Measurements from ENCODE around the gene NOP58. TPM values are rescaled to one million over a fixed set of nuclear protein-coding genes. Genes with fewer than 3 reads are reported as not detected.

Gene NOP58
- total RNA-seq, 2 experiments from 2014 or later = 124 to 174 TPM

DNA sequence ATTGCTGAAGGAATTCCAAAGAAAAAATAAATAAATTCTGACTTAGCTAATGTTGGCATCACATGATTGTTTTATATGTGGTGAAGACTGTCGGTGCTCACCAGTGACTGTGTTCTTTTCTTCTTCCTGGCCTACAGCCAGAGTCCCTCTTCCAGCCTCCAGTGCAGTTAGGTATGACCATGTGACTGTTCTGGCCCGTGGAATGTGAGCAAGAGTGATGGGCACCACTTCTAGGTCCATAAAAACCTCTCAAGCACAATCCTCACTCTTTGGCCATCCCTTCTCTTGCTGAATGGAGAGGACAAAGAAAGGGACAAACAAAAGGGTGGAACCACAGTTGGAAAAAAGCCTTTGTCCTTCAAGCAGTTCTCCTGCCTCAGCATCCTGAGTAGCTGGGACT lies 71.6 kb downstream of the NOP58 start:
- Histone ChIP-seq H3K36me3 (ENCODE audit: insufficient read depth, low read length) (no peaks in the 10 kb centered on the region), H2AFZ (ENCODE audit: low read length) (no peak overlapping the region), H3K4me2 (ENCODE audit: low read length) (no peak overlapping the region), H4K20me1 (ENCODE audit: insufficient read depth, low read length) (no peaks in the 10 kb centered on the region), H3K9me3 (ENCODE audit: low read length) (no peaks in the 10 kb centered on the region), H3K27ac (ENCODE audit: low read depth, low read length, poor library complexity, severe bottlenecking) (no peak overlapping the region), H3K4me1 (ENCODE audit: insufficient read depth, low read length, poor library complexity, severe bottlenecking) (no peaks in the 10 kb centered on the region), H3K79me2 (ENCODE audit: insufficient read depth, low read depth, low read length) (no peaks in the 10 kb centered on the region), H3K4me3 (ENCODE audit: low read depth, low read length, poor library complexity, severe bottlenecking) (no peak overlapping the region), H3K9me2 (ENCODE audit: insufficient read depth, low read length) (no peaks in the 10 kb centered on the region)
- ChIA-PET POLR2A (interaction anchor here (0.6 kb wide), 1 partner anchor 79 kb away, joined by 3 read pairs; no protein-coding TSS in a partner anchor), CTCF (ENCODE audit: unreplicated experiment) (no interaction called here)
- no TSS peak for BruUV-seq (replicated peaks)
- no peak for DNase-seq (ENCODE audit: low spot score)
- intact Hi-C loops (cut with micrococcal nuclease; ENCODE audit: unreplicated experiment) = no loop called here
- TF ChIP-seq CTCF (conservative IDR thresholded peaks at IDR 0.05; ENCODE audit: low read length) = no peak
- TF ChIP-seq EZH2phosphoT487 (IDR thresholded peaks at IDR 0.05; ENCODE audit: borderline replicate concordance, low read depth, low read length) = no peak

- no peak overlapping the region for H3K4me2 ChIP-seq (ENCODE audit: low read length)
- no peaks in the 10 kb centered on the region for H3K9me3 ChIP-seq (ENCODE audit: low read length)
- no peak overlapping the region for H3K4me3 ChIP-seq (ENCODE audit: low read depth, low read length, poor library complexity, severe bottlenecking)
- H3K4me1 ChIP-seq (ENCODE audit: insufficient read depth, low read length, poor library complexity, severe bottlenecking) = no peaks in the 10 kb centered on the region
- no peak for DNase-seq (ENCODE audit: low spot score)
- CTCF ChIA-PET (ENCODE audit: unreplicated experiment) = no interaction called here
- no peaks in the 10 kb centered on the region for H4K20me1 ChIP-seq (ENCODE audit: insufficient read depth, low read length)
- POLR2A ChIA-PET = no interaction called here
- no peak overlapping the region for H2AFZ ChIP-seq (ENCODE audit: low read length)
- BruUV-seq (replicated peaks) = no TSS peak
- no peak overlapping the region for H3K27ac ChIP-seq (ENCODE audit: low read depth, low read length, poor library complexity, severe bottlenecking)
- intact Hi-C loops (cut with micrococcal nuclease; ENCODE audit: unreplicated experiment) = no loop called here
- no peaks in the 10 kb centered on the region for H3K9me2 ChIP-seq (ENCODE audit: insufficient read depth, low read length)
- H3K79me2 ChIP-seq (ENCODE audit: insufficient read depth, low read depth, low read length) = no peaks in the 10 kb centered on the region
- H3K36me3 ChIP-seq (ENCODE audit: insufficient read depth, low read length) = no peaks in the 10 kb centered on the region
- TF ChIP-seq EZH2phosphoT487 (IDR thresholded peaks at IDR 0.05; ENCODE audit: borderline replicate concordance, low read depth, low read length) = no peak
- no peak for TF ChIP-seq CTCF (conservative IDR thresholded peaks at IDR 0.05; ENCODE audit: low read length)
Observed at GRCh38 chr2:202337706-202338346, 72.3 kb downstream of the NOP58 start.

DNA sequence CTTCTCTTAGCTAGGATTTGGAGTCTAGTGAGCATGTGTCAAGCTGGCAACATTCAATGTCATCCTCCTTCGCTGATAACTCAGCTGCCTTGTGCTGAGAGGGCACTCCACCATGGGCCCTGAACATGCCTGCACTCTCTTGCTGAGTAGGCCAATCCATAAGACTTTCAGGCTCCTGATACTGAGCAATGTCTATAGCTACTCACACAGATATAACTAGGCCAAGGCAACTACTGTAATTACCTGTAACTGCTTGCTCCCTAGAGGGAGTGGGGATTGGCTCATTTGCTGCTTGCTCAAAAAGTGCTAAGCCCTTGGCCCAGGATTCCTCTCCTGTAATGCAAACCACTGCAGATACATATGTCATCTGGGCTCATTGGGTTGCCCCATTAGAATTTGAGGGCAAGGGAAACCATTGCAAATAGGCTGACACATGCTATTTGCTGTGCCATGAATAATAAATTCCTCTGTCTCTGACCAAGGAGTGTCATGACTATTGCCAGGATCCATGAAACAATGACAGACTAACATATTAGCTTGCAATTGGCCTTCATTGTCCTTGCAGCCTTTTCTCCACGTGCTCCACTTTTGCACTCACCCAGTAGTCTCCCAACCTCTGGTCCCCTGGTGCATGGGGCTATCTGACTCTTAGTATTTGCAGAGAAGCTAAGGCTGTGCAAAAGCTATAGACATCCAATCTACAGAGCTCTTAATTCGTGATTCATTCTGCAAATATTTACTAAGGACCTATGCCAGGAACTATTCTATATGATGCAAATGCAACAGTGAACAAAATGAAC lies 73.7 kb downstream of the NOP58 start:
- POLR2A ChIA-PET = interaction anchor here (0.6 to 1.6 kb wide), 2 partner anchors 11 to 760 kb away, joined by 3 read pairs; no protein-coding TSS in a partner anchor
- CTCF ChIA-PET (ENCODE audit: unreplicated experiment) = no interaction called here

More for the DNA sequence above, 73.7 kb downstream of the NOP58 start:
- Histone ChIP-seq H2AFZ (ENCODE audit: low read length) (no peak overlapping the region), H3K9me2 (ENCODE audit: insufficient read depth, low read length) (no peaks in the 10 kb centered on the region), H3K36me3 (ENCODE audit: insufficient read depth, low read length) (no peaks in the 10 kb centered on the region), H3K4me1 (ENCODE audit: insufficient read depth, low read length, poor library complexity, severe bottlenecking) (no peaks in the 10 kb centered on the region), H4K20me1 (ENCODE audit: insufficient read depth, low read length) (no peaks in the 10 kb centered on the region), H3K4me3 (ENCODE audit: low read depth, low read length, poor library complexity, severe bottlenecking) (no peak overlapping the region), H3K27ac (ENCODE audit: low read depth, low read length, poor library complexity, severe bottlenecking) (no peak overlapping the region), H3K9me3 (ENCODE audit: low read length) (no peaks in the 10 kb centered on the region), H3K79me2 (ENCODE audit: insufficient read depth, low read depth, low read length) (no peaks in the 10 kb centered on the region), H3K4me2 (ENCODE audit: low read length) (no peak overlapping the region)
- intact Hi-C loops (cut with micrococcal nuclease; ENCODE audit: unreplicated experiment) = no loop called here
- no TSS peak for BruUV-seq (replicated peaks)
- DNase-seq (ENCODE audit: low spot score) = no peak
- TF ChIP-seq EZH2phosphoT487 (IDR thresholded peaks at IDR 0.05; ENCODE audit: borderline replicate concordance, low read depth, low read length) (no peak), CTCF (conservative IDR thresholded peaks at IDR 0.05; ENCODE audit: low read length) (no peak)
